Measurements from ENCODE around the gene ADORA1.

The ADORA1 gene

GRCh38 chr1:203175827-203176241 lies 48.3 kb downstream of the ADORA1 start:
- Histone ChIP-seq H3K4me1 (ENCODE audit: control insufficient read depth, insufficient read depth, low read length) (peaks cover 12% of the 10 kb centered on the region), H3K9me3 (ENCODE audit: control insufficient read depth, insufficient read depth, low read length) (no peaks in the 10 kb centered on the region), H3K9ac (ENCODE audit: low read depth, low read length) (no peak overlapping the region), H3K4me3 (ENCODE audit: low read depth, low read length) (no peak overlapping the region), H3K36me3 (ENCODE audit: control insufficient read depth, insufficient read depth, low read length) (no peaks in the 10 kb centered on the region), H3K27me3 (ENCODE audit: control insufficient read depth, insufficient read depth, low read length) (no peaks in the 10 kb centered on the region)

- no peak overlapping the region for H3K4me3 ChIP-seq (ENCODE audit: low read depth, low read length)
- H3K36me3 ChIP-seq (ENCODE audit: control insufficient read depth, insufficient read depth, low read length), result no peaks in the 10 kb centered on the region
- H3K4me1 ChIP-seq (ENCODE audit: control insufficient read depth, insufficient read depth, low read length), result peaks cover 12% of the 10 kb centered on the region
- no peaks in the 10 kb centered on the region for H3K27me3 ChIP-seq (ENCODE audit: control insufficient read depth, insufficient read depth, low read length)
- H3K9me3 ChIP-seq (ENCODE audit: control insufficient read depth, insufficient read depth, low read length), result no peaks in the 10 kb centered on the region
- no peak overlapping the region for H3K9ac ChIP-seq (ENCODE audit: low read depth, low read length)
Observed at GRCh38 chr1:203176273-203177035, 48.9 kb downstream of the ADORA1 start.

DNA sequence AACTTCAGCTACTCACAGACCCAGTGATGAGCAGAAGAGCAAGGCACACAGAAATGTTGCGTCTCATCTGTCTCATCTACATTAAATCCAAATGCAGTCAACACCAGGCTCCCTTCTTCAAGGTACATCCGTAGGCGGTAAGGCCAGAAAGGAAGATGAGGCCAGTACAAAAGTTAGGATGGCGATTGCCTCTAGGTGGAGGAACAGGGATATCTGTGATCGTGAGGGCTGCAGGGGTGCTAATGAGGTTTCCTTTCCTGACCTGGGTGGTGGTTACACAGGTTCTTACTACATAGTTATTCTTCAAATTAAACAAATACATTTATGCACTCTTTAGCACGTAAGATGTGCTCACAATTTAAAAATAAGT lies 49.5 kb downstream of the ADORA1 start:
- no peak overlapping the region for H3K9ac ChIP-seq (ENCODE audit: low read depth, low read length)
- H3K36me3 ChIP-seq (ENCODE audit: control insufficient read depth, insufficient read depth, low read length), result no peaks in the 10 kb centered on the region
- H3K9me3 ChIP-seq (ENCODE audit: control insufficient read depth, insufficient read depth, low read length), result no peaks in the 10 kb centered on the region
- no peaks in the 10 kb centered on the region for H3K27me3 ChIP-seq (ENCODE audit: control insufficient read depth, insufficient read depth, low read length)
- H3K4me3 ChIP-seq (ENCODE audit: low read depth, low read length), result no peak overlapping the region
- peaks cover 12% of the 10 kb centered on the region for H3K4me1 ChIP-seq (ENCODE audit: control insufficient read depth, insufficient read depth, low read length)

GRCh38 chr1:203177470-203178039 lies 50.0 kb downstream of the ADORA1 start:
- no peaks in the 10 kb centered on the region for H3K9me3 ChIP-seq (ENCODE audit: control insufficient read depth, insufficient read depth, low read length)
- no peak overlapping the region for H3K4me3 ChIP-seq (ENCODE audit: low read depth, low read length)
- no peaks in the 10 kb centered on the region for H3K27me3 ChIP-seq (ENCODE audit: control insufficient read depth, insufficient read depth, low read length)
- H3K36me3 ChIP-seq (ENCODE audit: control insufficient read depth, insufficient read depth, low read length), result no peaks in the 10 kb centered on the region
- H3K9ac ChIP-seq (ENCODE audit: low read depth, low read length), result no peak overlapping the region
- peaks cover 9% of the 10 kb centered on the region for H3K4me1 ChIP-seq (ENCODE audit: control insufficient read depth, insufficient read depth, low read length)

DNA sequence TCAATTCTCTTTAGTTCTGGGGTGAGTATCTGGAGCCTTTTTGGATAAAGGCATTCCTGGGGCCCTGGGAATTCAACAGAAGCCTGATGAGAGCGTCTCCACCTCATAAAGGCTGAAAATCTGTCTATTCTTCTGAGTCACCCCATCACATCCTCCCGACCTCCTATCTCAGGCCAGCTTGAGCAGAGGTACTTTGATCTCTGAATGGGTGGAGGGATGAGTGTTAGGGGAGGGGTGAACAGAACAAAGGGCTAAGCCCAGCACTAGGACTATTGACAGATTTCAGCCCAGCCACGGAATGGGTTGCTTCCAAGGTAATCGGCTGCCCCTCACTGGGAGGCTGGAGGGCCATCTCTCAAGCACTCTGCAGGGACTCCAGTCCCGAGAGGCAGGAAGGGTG lies 50.6 kb downstream of the ADORA1 start:
- Histone ChIP-seq H3K36me3 (ENCODE audit: control insufficient read depth, insufficient read depth, low read length) (no peaks in the 10 kb centered on the region), H3K4me1 (ENCODE audit: control insufficient read depth, insufficient read depth, low read length) (peaks cover 9% of the 10 kb centered on the region), H3K4me3 (ENCODE audit: low read depth, low read length) (no peak overlapping the region), H3K27me3 (ENCODE audit: control insufficient read depth, insufficient read depth, low read length) (no peaks in the 10 kb centered on the region), H3K9ac (ENCODE audit: low read depth, low read length) (no peak overlapping the region), H3K9me3 (ENCODE audit: control insufficient read depth, insufficient read depth, low read length) (no peaks in the 10 kb centered on the region)

GRCh38 chr1:203178821-203179666 lies 51.5 kb downstream of the ADORA1 start:
- no peaks in the 10 kb centered on the region for H3K27me3 ChIP-seq (ENCODE audit: control insufficient read depth, insufficient read depth, low read length)
- no peak overlapping the region for H3K4me3 ChIP-seq (ENCODE audit: low read depth, low read length)
- peaks cover 9% of the 10 kb centered on the region for H3K4me1 ChIP-seq (ENCODE audit: control insufficient read depth, insufficient read depth, low read length)
- H3K9ac ChIP-seq (ENCODE audit: low read depth, low read length), result no peak overlapping the region
- no peaks in the 10 kb centered on the region for H3K9me3 ChIP-seq (ENCODE audit: control insufficient read depth, insufficient read depth, low read length)
- H3K36me3 ChIP-seq (ENCODE audit: control insufficient read depth, insufficient read depth, low read length), result no peaks in the 10 kb centered on the region

DNA sequence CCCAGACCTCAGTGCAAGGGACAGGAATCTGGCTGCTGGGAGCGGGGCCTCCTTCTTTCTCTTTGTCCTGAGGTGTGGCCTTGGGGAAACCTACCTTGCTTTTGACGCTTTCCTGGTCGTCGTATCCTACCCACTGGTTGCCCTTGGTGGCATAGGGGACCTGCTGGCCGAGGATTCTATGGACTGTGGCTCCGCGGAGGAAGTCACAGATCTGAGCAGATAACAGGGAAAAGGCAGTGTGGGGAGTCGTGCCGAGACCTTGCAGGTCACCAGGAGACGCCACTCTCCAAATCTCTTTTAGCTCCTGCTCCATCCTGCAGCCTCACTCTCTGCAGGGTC lies 52.1 kb downstream of the ADORA1 start:
- Histone ChIP-seq H3K4me1 (ENCODE audit: control insufficient read depth, insufficient read depth, low read length) (peaks cover 9% of the 10 kb centered on the region), H3K27me3 (ENCODE audit: control insufficient read depth, insufficient read depth, low read length) (no peaks in the 10 kb centered on the region), H3K9ac (ENCODE audit: low read depth, low read length) (no peak overlapping the region), H3K36me3 (ENCODE audit: control insufficient read depth, insufficient read depth, low read length) (no peaks in the 10 kb centered on the region), H3K4me3 (ENCODE audit: low read depth, low read length) (no peak overlapping the region), H3K9me3 (ENCODE audit: control insufficient read depth, insufficient read depth, low read length) (no peaks in the 10 kb centered on the region)

- Histone ChIP-seq H3K4me3 (ENCODE audit: low read depth, low read length) (no peak overlapping the region), H3K27me3 (ENCODE audit: control insufficient read depth, insufficient read depth, low read length) (no peaks in the 10 kb centered on the region), H3K9me3 (ENCODE audit: control insufficient read depth, insufficient read depth, low read length) (no peaks in the 10 kb centered on the region), H3K36me3 (ENCODE audit: control insufficient read depth, insufficient read depth, low read length) (no peaks in the 10 kb centered on the region), H3K4me1 (ENCODE audit: control insufficient read depth, insufficient read depth, low read length) (peaks cover 12% of the 10 kb centered on the region), H3K9ac (ENCODE audit: low read depth, low read length) (no peak overlapping the region)
Observed at GRCh38 chr1:203180611-203181330, 53.2 kb downstream of the ADORA1 start.

DNA sequence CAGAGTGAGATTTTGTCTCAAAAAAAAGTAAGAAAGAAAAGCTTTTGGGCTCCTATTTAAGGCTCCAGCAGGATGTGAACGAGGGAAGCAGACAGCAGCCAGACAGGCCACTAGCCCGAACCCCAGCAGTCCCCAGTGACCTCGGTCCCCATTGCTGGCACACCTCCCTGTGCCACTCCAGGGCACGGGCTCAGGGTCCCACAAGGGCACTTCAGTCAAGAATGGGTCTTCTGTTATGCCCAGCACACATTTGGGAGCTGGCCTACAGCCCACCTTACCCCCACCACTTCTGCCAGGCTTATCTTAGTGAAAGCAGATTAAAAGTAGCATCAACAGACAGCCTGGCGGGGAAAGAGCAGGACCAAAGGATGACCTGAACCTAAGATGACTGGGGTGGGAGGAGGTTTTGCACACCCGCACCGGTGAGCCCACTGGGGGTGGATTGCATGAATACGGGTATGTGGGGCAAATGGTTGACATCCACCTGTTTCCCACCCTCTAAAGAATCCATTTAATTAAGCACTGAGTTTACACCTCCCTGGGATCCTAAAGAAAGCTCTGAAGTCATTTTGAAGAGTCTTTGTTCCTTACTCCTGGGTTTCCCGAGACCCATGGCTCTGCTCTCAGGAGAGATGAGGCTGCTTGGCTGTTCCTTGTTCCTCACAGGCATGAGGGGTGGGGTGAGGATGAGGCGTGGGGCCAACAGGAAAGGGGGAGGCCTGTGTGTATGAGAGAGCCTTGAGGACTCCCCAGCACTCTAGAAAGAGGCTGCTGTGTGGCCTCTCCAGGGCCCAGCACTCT lies 54.3 kb downstream of the ADORA1 start:
- Histone ChIP-seq H3K4me1 (ENCODE audit: control insufficient read depth, insufficient read depth, low read length) (peaks cover 20% of the 10 kb centered on the region), H3K9ac (ENCODE audit: low read depth, low read length) (no peak overlapping the region)

DNA sequence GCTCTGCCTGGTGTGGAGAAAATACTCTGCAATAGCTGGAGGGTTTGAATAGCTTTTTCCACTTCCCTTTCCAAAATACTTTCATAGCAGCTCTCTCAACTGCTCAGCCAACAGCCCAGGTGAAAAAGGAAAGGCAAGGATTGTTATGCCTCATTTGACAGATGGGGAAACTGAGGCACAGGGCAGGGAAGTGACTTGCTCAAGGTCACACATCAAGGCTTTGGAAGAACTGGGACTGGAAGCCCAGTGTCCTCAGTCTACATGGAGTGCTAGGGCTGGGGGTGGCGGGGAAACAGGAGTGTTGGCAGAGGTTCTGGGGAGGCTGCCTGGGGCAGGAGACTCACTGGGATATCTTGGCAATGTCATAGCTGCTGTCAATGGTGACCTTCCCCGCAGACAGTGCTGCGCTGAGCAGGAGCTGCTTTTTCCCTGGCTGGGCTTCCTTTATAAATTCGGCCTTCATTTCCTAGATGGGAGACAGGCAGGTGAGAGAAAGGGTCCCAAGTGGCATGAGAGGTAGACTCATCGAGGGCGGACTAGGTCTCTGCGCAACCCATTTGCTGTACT lies 54.9 kb downstream of the ADORA1 start:
- H3K4me1 ChIP-seq (ENCODE audit: control insufficient read depth, insufficient read depth, low read length), result peaks cover 25% of the 10 kb centered on the region
- H3K27me3 ChIP-seq (ENCODE audit: control insufficient read depth, insufficient read depth, low read length), result no peaks in the 10 kb centered on the region
- no peaks in the 10 kb centered on the region for H3K9me3 ChIP-seq (ENCODE audit: control insufficient read depth, insufficient read depth, low read length)
- H3K9ac ChIP-seq (ENCODE audit: low read depth, low read length), result no peak overlapping the region
- H3K4me3 ChIP-seq (ENCODE audit: low read depth, low read length), result no peak overlapping the region
- H3K36me3 ChIP-seq (ENCODE audit: control insufficient read depth, insufficient read depth, low read length), result no peaks in the 10 kb centered on the region

More for the DNA sequence above, 54.3 kb downstream of the ADORA1 start:
- H3K4me3 ChIP-seq (ENCODE audit: low read depth, low read length), result no peak overlapping the region
- no peaks in the 10 kb centered on the region for H3K27me3 ChIP-seq (ENCODE audit: control insufficient read depth, insufficient read depth, low read length)
- no peaks in the 10 kb centered on the region for H3K36me3 ChIP-seq (ENCODE audit: control insufficient read depth, insufficient read depth, low read length)
- no peaks in the 10 kb centered on the region for H3K9me3 ChIP-seq (ENCODE audit: control insufficient read depth, insufficient read depth, low read length)

GRCh38 chr1:203183828-203184227 lies 56.3 kb downstream of the ADORA1 start:
- peaks cover 21% of the 10 kb centered on the region for H3K4me1 ChIP-seq (ENCODE audit: control insufficient read depth, insufficient read depth, low read length)
- no peaks in the 10 kb centered on the region for H3K27me3 ChIP-seq (ENCODE audit: control insufficient read depth, insufficient read depth, low read length)
- no peaks in the 10 kb centered on the region for H3K36me3 ChIP-seq (ENCODE audit: control insufficient read depth, insufficient read depth, low read length)
- H3K4me3 ChIP-seq (ENCODE audit: low read depth, low read length), result no peak overlapping the region
- H3K9me3 ChIP-seq (ENCODE audit: control insufficient read depth, insufficient read depth, low read length), result no peaks in the 10 kb centered on the region
- H3K9ac ChIP-seq (ENCODE audit: low read depth, low read length), result no peak overlapping the region
